GM10847 (cell line): Measurements from ENCODE around the gene VASH1.

Experiments
- POLR2A ChIP-seq: IDR thresholded peaks from 2 replicates; pipeline ENCODE4 v1.6.1; 2011; ENCODE audit not compliant: insufficient read length; ENCODE audit errors: extremely low read depth

Gene VASH1

DNA sequence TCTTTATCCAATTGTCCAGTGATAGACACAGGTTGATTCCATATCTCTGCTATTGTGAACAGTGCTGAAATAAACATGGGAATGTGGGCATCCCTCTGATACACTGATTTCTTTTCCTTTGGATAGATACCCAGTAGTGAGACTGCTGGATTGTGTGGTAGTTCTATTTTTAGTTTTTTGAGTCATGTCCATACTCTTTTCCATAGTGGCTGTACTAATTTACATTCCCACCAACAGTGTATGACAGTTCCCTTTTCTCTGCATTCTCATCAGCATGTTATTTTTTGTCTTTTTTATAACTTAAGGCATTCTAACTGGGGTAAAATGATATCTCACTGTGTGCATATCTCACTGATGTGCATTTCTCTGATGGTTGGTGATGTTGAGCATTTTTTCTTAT is 24.8 kb upstream of the VASH1 start:
- TF ChIP-seq POLR2A, result no peak

- no peak for TF ChIP-seq POLR2A
Measured at GRCh38 chr14:76741074-76741473, 20.2 kb upstream of the VASH1 start.

DNA sequence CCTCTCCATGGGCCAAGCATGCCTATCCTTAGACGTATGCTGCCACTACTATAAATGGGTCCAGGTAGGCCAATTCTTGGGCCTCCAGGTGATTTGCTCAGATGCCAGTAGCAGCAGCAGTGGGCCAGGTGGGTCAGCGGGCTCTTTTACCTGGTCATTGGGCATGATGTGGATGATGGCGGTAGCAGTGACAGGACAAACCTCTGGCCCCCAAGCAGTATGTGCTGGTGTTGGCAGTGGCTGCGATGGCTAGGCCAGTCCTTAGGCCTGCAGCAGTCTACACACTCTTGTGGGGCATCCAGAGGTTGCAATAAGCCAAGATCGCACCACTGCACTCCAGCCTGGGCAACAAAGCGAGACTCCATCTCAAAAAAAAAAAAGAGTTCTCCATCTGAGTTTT is 19.1 kb upstream of the VASH1 start:
- TF ChIP-seq POLR2A, result no peak

DNA sequence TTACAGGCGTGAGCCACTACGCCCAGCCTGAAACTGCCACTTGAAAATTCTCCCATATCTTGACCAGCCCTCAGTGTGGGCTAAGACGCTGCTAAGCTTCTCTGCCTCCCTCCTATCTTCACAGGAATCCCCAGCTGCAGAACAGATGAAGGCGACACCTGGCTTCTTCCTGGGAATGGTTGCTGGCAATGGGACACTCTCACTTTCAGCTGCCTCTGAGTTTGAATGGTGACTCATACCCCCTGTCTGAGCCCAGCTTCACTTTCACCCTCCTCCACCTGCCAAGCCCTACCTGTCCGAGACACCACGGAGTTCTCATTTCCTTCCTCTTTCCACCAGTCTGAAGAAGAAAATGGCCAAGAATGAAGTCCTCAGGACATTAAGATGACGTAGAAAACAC is 18.3 kb upstream of the VASH1 start:
- TF ChIP-seq POLR2A, result no peak

- TF ChIP-seq POLR2A, result no peak
Measured at GRCh38 chr14:76752744-76753143, 8.5 kb upstream of the VASH1 start.

GRCh38 chr14:76753541-76754198 is 7.6 kb upstream of the VASH1 start:
- TF ChIP-seq POLR2A, result no peak

DNA sequence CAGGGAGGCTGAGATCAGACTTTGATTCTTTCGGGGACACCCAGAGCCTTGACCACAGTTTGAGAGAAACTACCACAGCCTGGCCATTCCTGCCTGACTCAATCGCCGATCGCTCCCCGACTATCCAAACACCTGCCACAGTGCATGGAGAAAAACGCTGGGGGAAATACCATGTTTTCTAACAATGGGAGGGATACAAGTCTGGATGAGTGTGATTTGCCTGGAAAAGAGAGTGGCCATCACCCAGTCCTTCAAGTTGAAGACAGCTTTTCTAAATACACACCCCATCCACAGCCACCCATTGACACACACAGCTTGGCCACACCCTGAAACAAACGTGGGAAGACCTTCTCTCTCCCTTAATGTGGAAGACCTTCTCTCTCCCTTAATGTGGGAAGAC is 6.7 kb upstream of the VASH1 start:
- no peak for TF ChIP-seq POLR2A

DNA sequence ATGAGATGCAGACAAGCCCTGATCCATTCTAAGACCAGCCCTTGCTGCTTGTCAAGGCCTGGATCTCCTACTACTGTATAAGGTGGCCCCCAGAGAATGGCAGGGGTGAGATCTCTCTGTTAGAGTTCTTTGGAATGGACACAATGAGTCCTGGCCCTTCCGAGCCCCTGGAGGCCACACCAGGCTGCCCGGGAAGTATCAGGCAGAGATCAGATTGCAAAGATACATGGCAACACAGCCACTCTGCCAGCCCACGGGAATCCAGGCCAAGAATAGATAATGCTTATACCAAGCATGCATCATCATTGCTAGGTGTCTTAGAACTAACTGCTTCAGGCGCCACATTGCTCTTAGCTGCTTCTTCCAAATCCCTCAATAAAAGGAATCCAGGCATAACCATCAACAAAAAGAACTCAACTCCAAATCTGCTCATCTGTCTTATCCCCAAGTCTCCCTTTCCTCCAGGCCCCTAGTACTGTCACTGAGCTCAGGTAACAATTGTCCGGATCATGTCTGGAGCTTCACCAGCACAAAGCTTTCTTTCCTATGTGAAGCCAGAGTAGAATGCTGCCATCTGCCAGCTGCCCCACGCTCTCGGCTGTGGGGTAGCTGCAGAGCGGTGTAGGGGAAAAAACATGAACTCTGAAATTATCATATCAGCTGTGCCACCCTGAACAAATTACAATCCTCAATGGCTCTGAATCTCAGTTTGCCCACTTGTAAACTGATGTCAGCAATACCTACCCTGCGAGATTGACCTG is 5.5 kb upstream of the VASH1 start:
- no peak for TF ChIP-seq POLR2A

- no peak for TF ChIP-seq POLR2A
Measured at GRCh38 chr14:76756371-76756750, 4.9 kb upstream of the VASH1 start.

GRCh38 chr14:76759589-76759988 is 1.7 kb upstream of the VASH1 start:
- no peak for TF ChIP-seq POLR2A

DNA sequence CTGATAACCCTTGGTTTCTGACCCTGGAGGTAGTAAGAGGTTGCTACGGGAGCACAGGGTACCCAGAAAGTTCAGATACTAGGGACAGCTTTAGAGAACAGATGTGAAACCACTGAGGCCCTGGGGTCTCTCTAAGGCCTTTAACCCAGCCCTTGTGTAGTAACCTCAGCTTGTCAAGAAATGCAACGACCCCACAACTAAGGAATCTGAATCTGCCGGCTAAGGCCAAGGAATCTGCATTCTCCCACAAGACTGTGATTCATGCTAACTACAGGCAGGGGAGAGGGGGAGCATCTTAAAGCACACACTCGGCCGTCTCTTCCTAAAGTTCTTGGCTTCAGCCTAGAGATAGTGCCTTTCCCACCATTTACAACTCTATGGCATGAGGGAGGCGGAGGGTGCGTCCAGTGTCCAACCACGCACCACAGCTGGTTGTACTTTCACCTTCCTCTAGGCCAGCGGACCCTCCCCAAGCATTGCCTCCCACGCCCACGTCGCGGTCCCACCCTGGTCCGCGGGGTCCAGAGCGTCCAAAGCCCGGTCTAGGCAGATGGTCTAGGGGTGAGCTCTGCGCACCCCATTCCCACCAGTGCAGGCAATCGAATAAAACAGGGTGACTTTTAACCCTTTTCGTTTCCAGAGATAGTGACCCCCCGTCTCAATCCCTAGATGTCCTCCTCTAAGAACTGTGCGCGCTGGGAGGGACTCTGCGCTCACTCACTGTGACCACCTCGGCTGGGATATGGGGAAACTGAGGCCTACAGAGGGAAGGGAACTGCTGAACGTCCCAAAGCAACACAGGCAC is 735 bp upstream of the VASH1 start:
- TF ChIP-seq POLR2A, result no peak

DNA sequence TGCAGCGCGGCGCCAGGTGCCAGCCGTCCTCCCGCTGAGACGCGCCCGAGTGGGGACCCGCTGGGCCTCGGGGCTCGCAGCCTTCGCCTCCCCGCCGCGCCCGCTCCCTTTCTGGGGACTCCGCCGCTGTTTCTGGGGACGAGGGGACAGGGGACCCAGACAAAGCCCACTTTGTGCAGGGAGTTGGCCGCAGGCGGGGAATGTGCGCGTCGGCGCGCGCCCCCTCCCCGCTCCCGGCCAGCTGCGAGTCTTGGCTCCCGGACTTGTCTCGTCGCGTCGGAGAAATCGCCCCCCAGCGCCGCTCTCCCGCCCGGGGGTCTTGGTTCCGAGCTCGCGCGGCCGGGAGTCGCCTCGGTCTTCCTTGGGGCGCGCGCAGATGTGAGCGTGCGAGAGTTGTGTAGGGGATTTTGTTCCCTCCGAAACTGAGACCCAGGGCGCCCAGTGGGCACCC is 717 bp downstream of the VASH1 start:
- no peak for TF ChIP-seq POLR2A

- TF ChIP-seq POLR2A, result no peak
Measured at GRCh38 chr14:76762411-76763095, 1.3 kb downstream of the VASH1 start.

DNA sequence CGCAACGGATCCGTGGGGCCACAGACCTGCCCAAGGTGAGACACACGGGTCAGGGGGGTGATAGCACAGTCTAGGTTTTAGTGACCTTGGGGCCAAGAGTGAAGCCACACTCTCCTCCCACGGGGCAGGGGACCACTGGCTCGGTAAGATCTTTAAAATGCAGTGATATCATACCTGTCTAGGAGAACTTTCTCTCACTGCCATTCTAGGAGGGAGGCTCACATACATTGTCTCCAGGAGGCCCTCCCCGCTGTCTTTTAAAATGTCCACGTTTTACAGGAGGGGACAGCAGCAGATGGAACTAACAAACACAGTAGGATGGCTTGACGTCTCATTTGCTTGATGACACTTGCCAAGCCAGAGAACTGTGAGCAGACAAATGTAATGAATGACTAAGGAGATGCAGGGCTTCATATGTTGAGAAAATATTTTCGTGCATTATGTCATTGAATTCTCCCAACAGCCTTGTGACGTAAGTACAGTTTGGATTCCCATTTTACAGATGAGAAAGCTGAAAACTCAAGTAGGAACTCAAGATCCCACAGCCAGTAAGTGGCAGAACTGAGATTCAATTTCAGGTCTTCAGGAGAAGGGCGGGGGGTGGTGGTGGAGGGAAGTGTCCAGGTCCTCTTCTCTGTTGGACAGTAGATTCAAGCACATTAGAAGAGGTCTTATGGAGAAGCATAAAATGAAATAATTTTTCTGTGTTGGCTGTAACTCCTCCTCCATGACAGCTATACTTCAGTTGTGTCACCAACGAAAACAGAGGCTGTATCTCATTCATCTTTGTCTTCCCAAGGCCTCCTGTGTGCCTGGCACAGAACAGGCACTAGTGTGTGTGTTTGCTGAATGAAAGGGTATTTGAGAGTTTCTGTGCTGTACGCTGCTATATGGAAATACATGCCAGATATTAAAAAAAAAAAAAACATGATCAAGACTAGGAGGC is 2.1 kb downstream of the VASH1 start:
- TF ChIP-seq POLR2A, result no peak

DNA sequence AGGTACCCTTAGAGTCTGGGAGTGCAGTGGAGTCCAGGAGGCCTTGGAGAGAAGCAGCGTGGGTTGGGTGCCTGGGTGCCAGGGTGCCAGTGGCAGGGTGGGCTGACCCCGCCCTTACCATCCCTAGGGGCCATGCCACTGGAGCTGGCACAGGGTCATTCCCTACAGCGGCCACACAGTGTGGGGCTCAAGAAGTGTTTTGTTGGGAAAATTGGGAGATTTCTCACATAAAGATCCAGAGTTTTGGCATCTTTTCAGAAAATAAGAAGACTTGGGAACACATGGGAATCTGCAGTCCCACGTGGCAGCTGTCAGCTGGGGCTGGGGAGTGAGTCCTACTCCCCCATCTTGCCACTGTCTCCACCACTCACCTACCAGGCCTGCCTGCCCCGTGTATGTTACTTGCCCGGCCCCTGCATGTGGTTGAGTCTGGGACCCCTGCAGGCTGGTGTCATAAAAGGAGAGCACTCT is 4.2 kb downstream of the VASH1 start:
- no peak for TF ChIP-seq POLR2A
